Cardiac fibroblast (primary cell): ENCODE measurements around the gene PIK3R4.

Source experiments
- DNase-seq, 2 donors: peaks; one replicate each; pipeline versions ENCODE4 v3.0.0 to v3.0.0-alpha.2; 2010; ENCODE audit warnings: low read depth in 2 of 2
- H3K4me3 ChIP-seq, 2 donors: replicated peaks in 1 of 2; 1 replicate in 1 of 2; 2 replicates in 1 of 2; pipeline ENCODE4 v1.5.1; 2011; ENCODE audit warnings: low read depth in 2 of 2, low read length in 2 of 2, mild to moderate bottlenecking in 2 of 2, moderate library complexity in 1 of 2
- CTCF ChIP-seq: IDR thresholded peaks from one replicate; pipeline ENCODE4 v1.5.1; 2011; ENCODE audit warnings: low read depth, mild to moderate bottlenecking, low read length, inconsistent platforms

Gene PIK3R4

GRCh38 chr3:130748467-130748861 lies 1.8 kb upstream of the PIK3R4 start:
- peak in 1 of 2 donors; percentile 8 for DNase-seq
- H3K4me3 ChIP-seq = peak overlapping the region in 1 of 2 donors; percentile 50
- no peak for TF ChIP-seq CTCF

GRCh38 chr3:130743354-130743753 lies 3.3 kb downstream of the PIK3R4 start:
- no peak for DNase-seq
- TF ChIP-seq CTCF = no peak
- H3K4me3 ChIP-seq = no peak overlapping the region

- no peak for TF ChIP-seq CTCF
- H3K4me3 ChIP-seq = no peak overlapping the region
- DNase-seq = no peak
These were observed 4.6 kb downstream of the PIK3R4 start for GRCh38 chr3:130741946-130742610.

- no peak for TF ChIP-seq CTCF
- DNase-seq = no peak
- no peak overlapping the region for H3K4me3 ChIP-seq
These were observed 6.8 kb downstream of the PIK3R4 start for GRCh38 chr3:130739848-130740247.

- TF ChIP-seq CTCF = no peak
- H3K4me3 ChIP-seq = no peak overlapping the region
- DNase-seq = no peak
These were observed 8.4 kb downstream of the PIK3R4 start for GRCh38 chr3:130738241-130738640.

GRCh38 chr3:130737622-130738021 lies 9.0 kb downstream of the PIK3R4 start:
- H3K4me3 ChIP-seq = no peak overlapping the region
- peak in 1 of 2 donors; percentile 20 for DNase-seq
- no peak for TF ChIP-seq CTCF
